GM19452 (cell line): Measurements from ENCODE around the gene PRPSAP1.

Experiments used
- ATAC-seq: cut with Tn5 transposase; IDR thresholded peaks from one replicate; pipeline ENCODE4 v1.9.1; 2021; ENCODE audit not compliant: unreplicated experiment

The PRPSAP1 gene

GRCh38 chr17:76383546-76384221 is 30.0 kb upstream of the PRPSAP1 start:
- peak; percentile 20 for ATAC-seq

DNA sequence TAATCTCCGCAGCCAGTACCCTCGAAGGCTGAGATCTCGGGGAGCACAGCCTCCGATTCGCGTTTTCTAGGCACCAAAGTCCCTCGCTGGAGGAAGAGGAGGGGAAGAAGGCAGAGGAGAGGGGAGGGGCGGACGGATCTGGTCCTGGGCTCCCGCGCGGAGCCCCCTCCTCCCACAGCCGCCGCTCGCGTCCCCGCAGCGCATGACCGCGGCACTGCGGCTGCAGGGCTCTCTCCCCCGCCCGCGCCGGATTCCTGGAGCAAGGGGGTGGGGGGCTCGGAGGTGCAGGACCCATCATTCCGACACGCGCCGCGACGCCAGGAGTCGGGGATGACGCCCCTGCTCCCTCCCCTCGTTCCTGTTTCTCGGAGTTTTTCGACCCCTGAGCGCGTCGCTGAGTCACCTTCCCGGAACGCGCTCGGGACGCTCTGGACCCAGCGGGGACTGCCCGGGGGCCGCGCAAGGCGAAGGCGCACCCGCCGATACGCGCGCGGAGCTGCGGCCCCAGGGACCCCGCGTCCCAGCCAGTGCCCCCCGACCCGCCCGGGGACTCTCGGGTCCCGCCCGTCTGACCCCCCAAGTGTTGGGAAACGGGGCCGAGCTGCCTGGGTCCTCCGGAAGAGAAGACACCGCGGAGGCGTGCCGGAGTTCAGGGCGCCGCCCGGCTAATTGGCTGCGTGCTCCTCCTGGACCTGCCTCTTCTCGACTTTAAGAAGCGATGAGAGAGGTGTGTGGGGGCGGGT is 29.3 kb upstream of the PRPSAP1 start:
- no peak for ATAC-seq

DNA sequence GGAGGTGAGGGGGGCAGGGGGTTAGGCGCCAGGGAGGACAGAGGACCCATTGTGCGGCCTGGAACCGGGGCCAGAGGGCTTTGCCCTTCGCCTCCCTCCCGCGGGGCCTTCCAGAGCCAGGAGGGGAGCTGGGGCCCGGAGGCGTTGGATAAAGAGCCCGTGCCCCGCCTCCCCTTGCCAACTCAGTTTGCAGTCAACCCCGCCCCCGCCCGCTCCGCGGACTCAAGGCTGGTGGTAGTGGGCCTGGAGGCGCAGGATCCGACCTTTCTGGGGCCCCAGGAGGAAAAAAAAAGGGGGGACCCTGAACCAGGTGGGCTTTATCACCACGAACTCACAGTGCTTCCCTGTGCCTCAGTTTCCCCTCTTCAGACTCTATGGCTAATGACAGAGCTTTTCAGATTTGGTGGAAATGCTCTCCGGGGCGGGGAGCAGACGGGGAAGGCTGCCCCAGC is 28.7 kb upstream of the PRPSAP1 start:
- no peak for ATAC-seq

- ATAC-seq: no peak
Observed at GRCh38 chr17:76381633-76382350, 28.1 kb upstream of the PRPSAP1 start.

GRCh38 chr17:76379646-76380376 is 26.1 kb upstream of the PRPSAP1 start:
- no peak for ATAC-seq

DNA sequence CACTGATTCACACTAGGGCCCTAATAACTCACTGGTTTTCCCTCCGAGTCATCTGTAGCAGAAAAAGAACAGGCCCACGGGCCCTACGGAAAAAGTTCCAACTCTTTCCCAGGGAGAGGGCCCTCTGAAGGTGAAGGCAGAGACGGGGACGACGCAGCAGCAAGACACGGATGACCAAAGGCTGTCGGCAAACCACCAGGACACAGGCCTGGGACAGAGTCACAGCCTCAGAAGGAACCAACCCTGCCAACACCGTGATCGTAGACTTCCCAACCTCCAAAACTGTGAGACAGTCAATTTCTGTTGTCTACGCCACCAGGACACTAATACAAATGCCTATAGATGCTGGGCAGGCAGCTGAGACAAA is 25.5 kb upstream of the PRPSAP1 start:
- no peak for ATAC-seq

DNA sequence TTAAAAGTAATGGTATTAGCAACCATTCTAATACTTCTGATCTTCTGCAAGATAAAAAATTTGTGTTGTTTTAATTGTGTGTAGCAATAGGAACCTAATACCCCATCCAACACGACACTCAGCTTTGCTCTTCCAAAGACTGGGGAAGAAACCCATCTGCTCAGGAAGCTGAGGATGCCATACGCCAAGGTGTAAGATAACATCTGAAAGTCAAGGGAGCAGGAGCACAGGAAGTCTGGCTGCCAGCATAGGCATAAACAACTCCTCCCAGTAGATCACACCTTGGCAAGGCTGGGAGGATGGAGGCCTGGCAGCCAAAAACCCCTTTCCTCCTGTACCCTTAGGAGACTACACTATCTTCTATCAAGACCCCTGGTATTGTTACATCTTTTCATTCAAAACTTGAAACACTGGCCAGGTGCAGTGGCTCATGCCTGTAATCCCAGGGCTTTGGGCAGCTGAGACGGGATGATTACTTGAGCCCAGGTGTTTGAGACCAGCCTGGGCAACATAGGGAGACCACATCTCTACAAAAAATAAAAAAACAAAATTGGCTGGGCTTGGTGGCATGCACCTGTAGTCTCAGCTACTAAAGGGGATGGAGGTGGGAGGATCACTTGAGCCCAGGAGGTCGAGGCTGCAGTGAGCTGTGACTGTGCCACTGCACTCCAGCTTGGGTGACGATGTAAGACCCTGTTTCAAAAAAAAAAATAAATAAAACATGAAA is 25.0 kb upstream of the PRPSAP1 start:
- no peak for ATAC-seq

DNA sequence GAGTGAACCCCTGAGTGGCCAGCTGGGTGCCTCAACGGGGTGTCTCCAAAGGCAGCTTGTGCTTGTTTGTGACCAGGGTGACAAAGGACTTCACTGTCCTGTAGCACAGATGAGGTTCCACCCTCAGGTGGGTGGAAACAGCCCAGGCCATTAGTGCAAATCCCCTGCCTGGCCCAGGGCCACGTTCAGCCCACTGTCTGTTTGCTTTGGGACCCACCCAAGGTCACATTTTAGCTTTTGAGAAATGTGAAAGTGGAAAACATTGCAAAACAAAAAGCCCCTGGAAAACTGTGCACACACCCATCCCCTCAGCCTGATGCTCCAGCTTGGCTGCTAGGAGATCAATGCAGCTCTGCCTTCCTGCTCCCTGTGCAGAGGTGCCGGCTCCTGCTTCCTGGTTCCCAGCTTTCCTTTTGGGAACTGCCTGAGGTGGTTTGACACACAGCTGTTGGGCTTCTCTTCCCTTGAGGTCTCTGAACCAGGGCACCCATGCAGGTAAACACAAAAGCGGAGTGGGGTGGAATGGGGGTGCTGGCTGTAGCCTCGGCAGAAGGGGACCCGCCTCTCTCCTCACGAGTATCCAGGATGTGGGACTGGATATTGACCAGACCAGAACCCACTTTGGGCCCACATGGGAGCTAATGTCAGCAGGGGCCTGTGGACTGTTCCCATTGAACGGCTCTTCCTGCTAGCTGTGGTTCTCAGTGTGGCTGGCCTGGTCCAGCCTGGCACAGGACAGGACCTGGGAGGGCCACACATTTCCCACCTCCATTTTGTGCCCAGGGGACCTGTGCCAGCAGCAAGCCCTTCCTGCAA is 22.8 kb upstream of the PRPSAP1 start:
- no peak for ATAC-seq

DNA sequence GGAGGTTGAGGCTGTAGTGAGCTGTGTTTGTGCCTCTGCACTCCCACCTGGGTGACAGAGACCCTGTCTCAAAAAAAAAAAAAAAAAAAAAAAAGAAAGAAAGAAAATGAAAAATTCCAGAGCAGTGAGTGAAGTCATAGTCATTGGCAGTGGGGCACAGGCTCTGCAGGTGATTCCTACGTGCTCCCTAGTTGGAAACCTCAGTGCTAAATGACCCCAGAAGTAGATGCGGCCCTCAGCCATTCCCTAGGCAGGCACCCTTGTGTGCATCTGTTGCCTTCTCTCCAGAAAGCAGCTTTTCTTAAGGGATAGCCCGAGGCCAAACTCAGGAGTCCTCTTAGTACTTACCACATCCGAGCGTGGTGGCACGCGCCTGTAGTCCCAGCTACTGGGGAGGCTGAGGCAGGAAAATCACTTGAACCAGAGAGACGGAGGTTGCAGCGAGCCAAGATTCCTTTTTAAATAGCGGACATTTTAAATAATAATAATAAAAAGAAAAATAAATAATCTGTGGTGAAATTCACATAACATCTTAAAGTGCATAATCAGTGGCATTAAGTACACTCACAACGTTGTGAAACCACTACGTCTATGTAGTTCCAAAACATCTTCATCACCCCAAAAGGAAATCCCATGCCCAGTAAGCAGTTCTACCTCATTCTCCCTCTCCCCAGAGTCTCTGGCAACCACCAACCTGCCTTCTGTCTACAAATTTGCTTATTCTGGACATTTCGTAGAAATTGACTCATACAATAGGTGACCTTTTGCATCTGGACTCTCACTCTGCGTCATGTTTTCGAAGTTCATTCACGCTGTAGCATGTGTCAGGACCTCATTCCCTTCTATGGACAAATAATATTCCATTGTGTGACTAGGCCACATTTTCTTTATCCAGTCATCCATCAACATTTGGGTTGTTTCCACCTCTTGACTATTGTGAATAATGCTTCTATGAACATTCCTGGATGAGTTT is 18.2 kb upstream of the PRPSAP1 start:
- ATAC-seq: no peak

GRCh38 chr17:76370261-76370993 is 16.7 kb upstream of the PRPSAP1 start:
- ATAC-seq: no peak

GRCh38 chr17:76369804-76370203 is 16.1 kb upstream of the PRPSAP1 start:
- no peak for ATAC-seq

- ATAC-seq: no peak
Observed at GRCh38 chr17:76369379-76369778, 15.7 kb upstream of the PRPSAP1 start.

- ATAC-seq: no peak
Observed at GRCh38 chr17:76368545-76368944, 14.8 kb upstream of the PRPSAP1 start.

DNA sequence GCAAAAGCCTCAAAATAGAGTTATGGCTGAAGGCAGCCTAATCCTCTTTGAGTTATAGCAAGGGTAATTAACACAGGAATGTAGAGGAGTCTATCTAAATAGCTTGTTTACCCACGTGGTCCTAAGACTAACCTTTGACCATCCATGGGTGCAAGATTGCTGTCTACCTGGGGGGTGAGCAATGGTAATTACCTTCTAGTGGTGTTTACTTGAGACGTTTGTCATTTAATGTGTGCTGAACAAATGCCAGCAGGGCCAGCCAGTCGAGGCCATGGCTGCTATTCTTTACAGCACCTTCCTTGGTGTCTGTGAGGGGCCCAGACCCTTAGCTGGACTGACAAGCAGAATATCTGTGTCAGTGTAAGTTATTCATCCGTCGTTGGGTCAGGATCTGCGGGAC is 13.9 kb upstream of the PRPSAP1 start:
- ATAC-seq: no peak

GRCh38 chr17:76366247-76366646 is 12.5 kb upstream of the PRPSAP1 start:
- ATAC-seq: no peak

DNA sequence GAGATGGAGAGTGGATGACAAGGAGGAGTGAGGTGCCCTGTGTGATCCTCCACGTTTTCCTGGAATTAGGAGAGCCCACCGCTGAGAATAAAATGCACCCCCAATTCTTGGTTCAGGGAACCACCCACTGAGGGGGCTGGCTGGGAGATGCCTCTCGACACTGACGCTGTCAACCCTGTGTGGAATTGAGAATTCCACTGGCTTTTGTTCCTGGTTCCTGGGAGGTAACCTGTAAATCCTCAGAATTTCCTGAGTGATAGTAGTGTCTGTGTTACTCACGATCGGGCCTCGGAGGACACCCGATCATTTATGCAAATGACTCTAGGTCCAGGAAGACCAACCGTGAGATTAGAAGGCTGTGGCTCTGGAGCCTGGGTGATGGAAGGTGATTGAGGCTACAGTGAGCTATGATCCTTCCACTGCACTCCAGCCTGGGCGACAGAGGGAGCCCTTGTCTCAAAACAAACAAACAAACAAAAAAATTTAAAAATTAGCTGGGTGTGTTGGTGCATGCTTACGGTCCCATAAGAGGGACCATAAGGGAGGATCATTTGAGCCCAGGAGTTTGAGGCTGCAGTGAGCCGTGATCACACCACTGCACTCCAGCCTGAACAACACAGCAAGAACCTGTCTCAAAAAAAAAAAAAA is 11.7 kb upstream of the PRPSAP1 start:
- no peak for ATAC-seq

GRCh38 chr17:76363107-76363842 is 9.6 kb upstream of the PRPSAP1 start:
- no peak for ATAC-seq
